GM18858 (cell line): Measurements from ENCODE around the gene TAF11L10.
"Not testable (repeated sequence)": the region's sequence is repeated elsewhere in the genome, so short reads cannot be mapped to it uniquely, and the experiment has no call there.

Source experiments
- ATAC-seq: cut with Tn5 transposase; IDR thresholded peaks from one replicate; pipeline ENCODE4 v1.9.1; 2021; ENCODE audit not compliant: unreplicated experiment

The TAF11L10 gene

DNA sequence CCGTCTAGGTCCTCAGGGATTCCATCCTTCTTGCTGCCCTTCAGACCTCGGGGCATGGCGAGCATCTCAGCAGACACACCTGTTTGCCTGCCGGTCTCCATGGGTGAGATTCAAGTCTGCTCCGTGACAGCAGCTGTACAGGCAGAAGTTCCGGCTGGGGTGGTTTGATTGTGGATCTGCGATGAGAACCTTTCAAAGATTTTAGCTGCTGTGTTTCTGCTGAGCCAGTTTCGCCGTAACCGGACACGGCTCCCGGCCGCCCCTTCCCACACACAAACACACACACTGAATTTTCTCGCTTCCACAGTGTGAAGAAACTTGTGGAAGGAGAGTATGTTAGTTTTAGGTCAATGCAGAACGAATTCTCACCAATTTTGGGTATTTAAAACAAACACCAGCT is at the start of gene TAF11L10:
Gene TAF11L10 (minus strand): TSS at position 101 of the 400 bp plus-strand sequence.
- ATAC-seq: not testable (repeated sequence)

DNA sequence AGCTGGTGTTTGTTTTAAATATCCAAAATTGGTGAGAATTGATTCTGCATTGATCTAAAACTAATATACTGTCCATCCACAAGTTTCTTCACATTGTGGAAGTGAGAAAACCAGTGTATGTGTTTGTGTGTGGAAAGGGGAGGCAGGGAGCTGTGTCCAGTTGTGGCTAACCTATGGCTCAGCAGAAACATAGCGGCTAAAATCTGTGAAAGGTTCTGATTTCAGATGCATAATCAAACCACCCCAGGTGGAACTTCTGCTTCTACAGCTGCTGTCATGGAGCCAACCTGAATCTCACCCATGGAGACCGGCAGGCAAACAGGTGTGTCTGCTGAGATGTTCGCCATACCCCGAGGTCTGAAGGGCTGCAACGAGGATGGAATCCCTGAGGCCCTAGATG is 36.5 kb upstream of the TAF11L10 start, which contains the start of gene TAF11L14:
Gene TAF11L14 (plus strand): TSS at position 301 of the 400 bp plus-strand sequence.
- ATAC-seq: no peak

- not testable (repeated sequence) for ATAC-seq
Measured at GRCh38 chr5:17631788-17632187, 34.2 kb upstream of the TAF11L10 start, which contains the start of gene TAF11L13. Gene TAF11L13 (plus strand): TSS chr5:17632088.

DNA sequence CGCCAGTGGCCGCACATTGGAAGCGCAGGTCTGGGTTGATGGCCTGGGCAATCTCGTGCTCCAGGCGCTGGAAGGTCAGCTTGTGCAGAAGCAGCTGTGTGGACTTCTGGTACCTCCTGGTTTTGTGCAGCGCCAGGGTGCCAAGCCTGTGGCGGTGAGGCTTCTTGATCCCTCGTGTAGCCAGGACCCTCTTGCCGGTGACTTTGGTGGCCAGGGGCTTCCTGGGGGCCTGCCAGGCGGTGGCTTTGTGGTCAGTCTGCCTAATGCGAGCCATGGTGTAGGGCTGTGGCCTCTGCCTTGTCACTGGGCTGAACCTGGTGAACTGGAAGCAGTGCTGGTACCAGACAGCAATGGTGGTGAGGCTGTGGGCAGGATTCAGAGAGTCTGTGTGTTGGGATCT is 28.1 kb upstream of the TAF11L10 start:
- ATAC-seq: no peak

GRCh38 chr5:17620627-17621026 is 23.0 kb upstream of the TAF11L10 start:
- ATAC-seq: no peak

- no peak for ATAC-seq
Measured at GRCh38 chr5:17619354-17619753, 21.7 kb upstream of the TAF11L10 start.

DNA sequence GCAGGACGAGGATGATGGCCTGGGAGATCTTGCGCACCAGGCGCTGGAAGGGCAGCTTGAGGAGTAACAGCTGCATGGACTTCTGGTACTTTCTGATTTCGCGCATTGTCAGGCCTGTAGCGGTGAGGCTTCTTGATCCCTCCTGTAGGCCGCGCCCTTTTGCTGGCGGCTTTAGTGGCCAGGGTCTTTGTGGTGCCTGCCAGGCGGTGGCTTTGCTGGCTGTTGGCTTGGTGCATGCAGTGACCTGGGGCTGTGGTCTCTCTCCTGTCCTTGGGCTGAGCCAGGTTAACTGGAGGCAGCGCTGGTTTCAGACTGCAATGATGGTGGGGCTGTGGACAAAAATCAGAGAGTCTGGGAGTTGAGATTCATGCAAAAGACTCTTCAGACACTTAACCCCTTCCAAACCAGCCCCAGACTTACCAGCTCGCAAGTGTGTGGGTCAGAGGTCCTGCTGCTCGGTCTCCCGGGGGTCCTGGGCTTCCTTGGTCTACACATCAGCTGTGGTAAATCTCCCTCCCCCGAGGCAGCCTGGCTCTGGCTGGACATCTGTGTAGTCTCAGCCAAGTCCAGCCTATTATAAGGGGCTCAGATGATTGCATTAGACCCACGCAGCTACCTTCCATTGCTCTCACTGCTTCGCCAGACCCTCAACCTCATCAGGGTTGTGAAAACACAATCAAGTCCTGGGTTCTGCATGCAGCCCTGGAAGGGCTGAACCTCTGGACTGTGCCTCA is 17.4 kb upstream of the TAF11L10 start:
- no peak for ATAC-seq

DNA sequence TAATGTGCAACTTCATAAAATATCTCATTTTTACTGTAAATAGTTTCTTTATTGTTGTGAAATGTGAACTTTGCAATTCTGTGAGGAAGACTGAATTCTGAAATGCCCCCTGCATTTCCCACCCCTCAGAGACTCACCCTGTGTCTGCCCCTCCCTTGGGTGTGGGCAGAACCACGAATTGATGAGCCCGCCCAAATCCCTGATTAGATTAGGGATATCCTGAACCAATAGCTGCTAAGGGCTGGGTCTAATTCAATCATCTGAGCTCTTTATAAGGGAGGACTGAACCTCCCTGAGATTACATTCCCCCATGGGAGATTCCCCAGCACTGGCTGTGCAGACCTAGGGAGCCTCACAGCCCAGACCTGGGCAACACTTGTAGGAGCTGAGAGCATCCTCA is 12.5 kb upstream of the TAF11L10 start, which contains the start of gene TAF11L12:
Gene TAF11L12 (plus strand): TSS at position 301 of the 400 bp plus-strand sequence.
- ATAC-seq: not testable (repeated sequence)

DNA sequence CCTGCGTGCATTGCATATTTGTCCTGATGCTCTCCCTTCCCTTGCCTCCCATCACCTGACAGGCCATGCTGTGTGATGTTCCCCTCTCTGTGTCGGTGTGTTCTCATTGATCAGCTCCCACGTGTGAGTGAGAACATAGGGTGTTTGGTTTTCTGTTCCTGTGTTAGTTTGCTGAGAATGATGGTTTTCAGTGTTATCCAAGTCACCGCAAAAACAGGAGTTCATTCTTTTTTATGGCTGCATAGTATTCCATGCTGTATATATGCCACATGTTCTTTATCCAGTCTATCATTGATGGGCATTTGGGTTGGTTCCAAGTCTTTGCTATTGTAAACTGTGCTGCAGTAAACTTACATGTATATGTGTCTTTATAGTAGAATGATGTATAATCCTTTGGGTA is 9.8 kb upstream of the TAF11L10 start:
- ATAC-seq: not testable (repeated sequence)

- no peak for ATAC-seq
Measured at GRCh38 chr5:17604951-17605350, 7.3 kb upstream of the TAF11L10 start.

- ATAC-seq: not testable (repeated sequence)
Measured at GRCh38 chr5:17603880-17604279, 6.3 kb upstream of the TAF11L10 start, which contains the start of gene TAF11L11. Gene TAF11L11 (plus strand): TSS chr5:17604183.

DNA sequence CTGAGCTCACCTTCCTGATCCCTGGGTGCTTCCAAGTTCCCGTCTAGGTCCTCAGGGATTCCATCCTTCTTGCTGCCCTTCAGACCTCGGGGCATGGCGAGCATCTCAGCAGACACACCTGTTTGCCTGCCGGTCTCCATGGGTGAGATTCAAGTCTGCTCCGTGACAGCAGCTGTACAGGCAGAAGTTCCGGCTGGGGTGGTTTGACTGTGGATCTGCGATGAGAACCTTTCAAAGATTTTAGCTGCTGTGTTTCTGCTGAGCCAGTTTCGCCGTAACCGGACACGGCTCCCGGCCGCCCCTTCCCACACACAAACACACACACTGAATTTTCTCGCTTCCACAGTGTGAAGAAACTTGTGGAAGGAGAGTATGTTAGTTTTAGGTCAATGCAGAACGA is 3.4 kb downstream of the TAF11L10 start, which contains the start of gene TAF11L9:
Gene TAF11L9 (minus strand): TSS at position 140 of the 400 bp plus-strand sequence.
- not testable (repeated sequence) for ATAC-seq

DNA sequence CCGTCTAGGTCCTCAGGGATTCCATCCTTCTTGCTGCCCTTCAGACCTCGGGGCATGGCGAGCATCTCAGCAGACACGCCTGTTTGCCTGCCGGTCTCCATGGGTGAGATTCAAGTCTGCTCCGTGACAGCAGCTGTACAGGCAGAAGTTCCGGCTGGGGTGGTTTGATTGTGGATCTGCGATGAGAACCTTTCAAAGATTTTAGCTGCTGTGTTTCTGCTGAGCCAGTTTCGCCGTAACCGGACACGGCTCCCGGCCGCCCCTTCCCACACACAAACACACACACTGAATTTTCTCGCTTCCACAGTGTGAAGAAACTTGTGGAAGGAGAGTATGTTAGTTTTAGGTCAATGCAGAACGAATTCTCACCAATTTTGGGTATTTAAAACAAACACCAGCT is 6.8 kb downstream of the TAF11L10 start, which contains the start of gene TAF11L8:
Gene TAF11L8 (minus strand): TSS at position 101 of the 400 bp plus-strand sequence.
- ATAC-seq: not testable (repeated sequence)

DNA sequence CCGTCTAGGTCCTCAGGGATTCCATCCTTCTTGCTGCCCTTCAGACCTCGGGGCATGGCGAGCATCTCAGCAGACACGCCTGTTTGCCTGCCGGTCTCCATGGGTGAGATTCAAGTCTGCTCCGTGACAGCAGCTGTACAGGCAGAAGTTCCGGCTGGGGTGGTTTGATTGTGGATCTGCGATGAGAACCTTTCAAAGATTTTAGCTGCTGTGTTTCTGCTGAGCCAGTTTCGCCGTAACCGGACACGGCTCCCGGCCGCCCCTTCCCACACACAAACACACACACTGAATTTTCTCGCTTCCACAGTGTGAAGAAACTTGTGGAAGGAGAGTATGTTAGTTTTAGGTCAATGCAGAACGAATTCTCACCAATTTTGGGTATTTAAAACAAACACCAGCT is 12.0 kb downstream of the TAF11L10 start, which contains the start of gene TAF11L7:
Gene TAF11L7 (minus strand): TSS at position 101 of the 400 bp plus-strand sequence.
- not testable (repeated sequence) for ATAC-seq
